Adrenal gland (tissue), 5 donors: ENCODE measurements around the gene SYT1.

ENCODE experiments used
- CTCF ChIP-seq, 6 experiments: fragments of 450-650 bp in 4 of 6; fragments of 200-600 bp in 2 of 6; sonication (generic) in 1 of 6; IDR thresholded peaks; 1 replicate in 5 of 6; 2 replicates in 1 of 6; pipeline versions ENCODE4 v1.5.1 to v1.8.0; 2016 to 2021; ENCODE audit warnings: antibody characterized with exemption in 6 of 6, mild to moderate bottlenecking in 2 of 6, moderate library complexity in 1 of 6
- POLR2A ChIP-seq, 2 donors: fragments of 450-650 bp; IDR thresholded peaks; one replicate each; pipeline ENCODE4 v1.6.1; 2017; ENCODE audit warnings: antibody characterized with exemption in 2 of 2, mild to moderate bottlenecking in 2 of 2, moderate library complexity in 1 of 2
- donor health status: DM: no; HTN: no; CAD: no.

DNA sequence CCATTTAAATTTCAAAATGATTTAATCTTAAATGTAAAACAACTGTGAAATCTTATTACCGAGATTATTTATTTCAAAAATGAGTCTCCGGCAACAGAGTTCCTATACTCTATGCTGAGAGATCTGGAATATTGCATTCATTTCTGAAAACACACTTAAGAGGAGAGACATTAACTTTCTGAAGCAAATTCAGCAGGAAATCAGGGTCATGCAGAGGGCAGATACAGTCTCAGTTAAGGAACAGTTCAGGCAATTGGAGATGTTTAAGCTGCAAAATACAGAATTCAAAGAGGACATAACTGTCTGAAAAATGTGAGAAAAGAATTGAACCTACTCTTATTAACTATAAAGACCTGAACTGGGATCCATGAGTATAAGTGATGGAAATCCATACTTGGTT is 505.4 kb downstream of the SYT1 start:
- no peak for TF ChIP-seq POLR2A (IDR thresholded peaks at IDR 0.05)
- TF ChIP-seq CTCF (IDR thresholded peaks at IDR 0.05): no peak
